Measurements from ENCODE around the gene SIL1. TPM values are rescaled to one million over a fixed set of nuclear protein-coding genes. Genes with fewer than 3 reads are reported as not detected.

SIL1 gene
- total RNA-seq, 2 donors from 2014 or later = 17.2 to 20.2 TPM

DNA sequence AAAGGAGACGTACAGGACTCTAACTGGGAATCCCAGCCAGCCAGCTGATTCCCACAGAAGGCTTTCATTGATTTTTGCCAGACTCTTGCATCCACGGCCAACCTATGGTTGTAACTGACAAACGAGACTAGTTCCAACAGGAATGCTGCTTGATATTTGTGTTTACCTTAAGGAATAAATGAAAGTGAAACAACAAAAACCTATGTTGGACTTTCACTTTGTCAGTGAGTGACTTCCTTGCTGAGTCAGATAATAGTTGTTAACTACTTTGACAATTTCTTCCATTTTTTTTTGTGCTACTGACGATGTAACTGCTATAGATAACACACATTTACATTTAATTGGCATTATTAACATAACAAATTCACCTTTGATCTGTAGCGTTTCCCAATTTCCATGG, 259.6 kb downstream of the SIL1 start:
- H3K27ac ChIP-seq (ENCODE audit: low read depth, low read length) = no peak overlapping the region
- peak; percentile 24 for DNase-seq
- no peaks in the 10 kb centered on the region for H3K27me3 ChIP-seq (ENCODE audit: control insufficient read depth, insufficient read depth, low read length, poor library complexity, severe bottlenecking)
- Mint-ChIP-seq H3K27ac (no peak overlapping the region), H3K4me3 (no peak overlapping the region), H3K36me3 (ENCODE audit: low read depth) (peaks cover 22% of the 10 kb centered on the region), H3K9me3 (no peaks in the 10 kb centered on the region), H3K4me1 (peaks cover 6% of the 10 kb centered on the region), H3K27me3 (ENCODE audit: insufficient read depth) (no peaks in the 10 kb centered on the region)
- H3K9ac ChIP-seq (ENCODE audit: extremely low read depth, low read length, poor library complexity, severe bottlenecking) = no peak overlapping the region
- H3K4me3 ChIP-seq (ENCODE audit: low read length) = no peak overlapping the region
- H3K9me3 ChIP-seq (ENCODE audit: control insufficient read depth, low read length) = no peaks in the 10 kb centered on the region
- TF ChIP-seq, protein P1, sequence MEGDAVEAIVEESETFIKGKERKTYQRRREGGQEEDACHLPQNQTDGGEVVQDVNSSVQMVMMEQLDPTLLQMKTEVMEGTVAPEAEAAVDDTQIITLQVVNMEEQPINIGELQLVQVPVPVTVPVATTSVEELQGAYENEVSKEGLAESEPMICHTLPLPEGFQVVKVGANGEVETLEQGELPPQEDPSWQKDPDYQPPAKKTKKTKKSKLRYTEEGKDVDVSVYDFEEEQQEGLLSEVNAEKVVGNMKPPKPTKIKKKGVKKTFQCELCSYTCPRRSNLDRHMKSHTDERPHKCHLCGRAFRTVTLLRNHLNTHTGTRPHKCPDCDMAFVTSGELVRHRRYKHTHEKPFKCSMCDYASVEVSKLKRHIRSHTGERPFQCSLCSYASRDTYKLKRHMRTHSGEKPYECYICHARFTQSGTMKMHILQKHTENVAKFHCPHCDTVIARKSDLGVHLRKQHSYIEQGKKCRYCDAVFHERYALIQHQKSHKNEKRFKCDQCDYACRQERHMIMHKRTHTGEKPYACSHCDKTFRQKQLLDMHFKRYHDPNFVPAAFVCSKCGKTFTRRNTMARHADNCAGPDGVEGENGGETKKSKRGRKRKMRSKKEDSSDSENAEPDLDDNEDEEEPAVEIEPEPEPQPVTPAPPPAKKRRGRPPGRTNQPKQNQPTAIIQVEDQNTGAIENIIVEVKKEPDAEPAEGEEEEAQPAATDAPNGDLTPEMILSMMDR (conservative IDR thresholded peaks at IDR 0.05) = no peak
- 80 to 98% methylated on average over 3 to 5 of the region's 5 CpGs for WGBS, 2 experiments (ENCODE audit: insufficient coverage in 1 of 2, insufficient read length in 1 of 2)
- H3K36me3 ChIP-seq (ENCODE audit: control insufficient read depth, insufficient read depth, low read length) = peaks cover 27% of the 10 kb centered on the region
- no peaks in the 10 kb centered on the region for H3K4me1 ChIP-seq (ENCODE audit: control insufficient read depth, insufficient read depth, low read length)

- WGBS, 2 experiments (ENCODE audit: insufficient coverage in 1 of 2, insufficient read length in 1 of 2) = 91 to 97% methylated on average over 12 to 25 of the region's 25 CpGs
- no peaks in the 10 kb centered on the region for H3K27me3 ChIP-seq (ENCODE audit: control insufficient read depth, insufficient read depth, low read length, poor library complexity, severe bottlenecking)
- no peak overlapping the region for H3K4me3 ChIP-seq (ENCODE audit: low read length)
- no peak overlapping the region for H3K27ac ChIP-seq (ENCODE audit: low read depth, low read length)
- H3K36me3 ChIP-seq (ENCODE audit: control insufficient read depth, insufficient read depth, low read length) = peaks cover 35% of the 10 kb centered on the region
- Mint-ChIP-seq H3K4me3 (no peak overlapping the region), H3K36me3 (ENCODE audit: low read depth) (peaks cover 30% of the 10 kb centered on the region), H3K4me1 (peaks cover 6% of the 10 kb centered on the region), H3K27me3 (ENCODE audit: insufficient read depth) (no peaks in the 10 kb centered on the region), H3K9me3 (no peaks in the 10 kb centered on the region), H3K27ac (no peak overlapping the region)
- no peaks in the 10 kb centered on the region for H3K9me3 ChIP-seq (ENCODE audit: control insufficient read depth, low read length)
- no peaks in the 10 kb centered on the region for H3K4me1 ChIP-seq (ENCODE audit: control insufficient read depth, insufficient read depth, low read length)
- TF ChIP-seq, protein P1 (conservative IDR thresholded peaks at IDR 0.05) = no peak
- no peak overlapping the region for H3K9ac ChIP-seq (ENCODE audit: extremely low read depth, low read length, poor library complexity, severe bottlenecking)
- peak; percentile 64 for DNase-seq
Measured at GRCh38 chr5:138937392-138938387, 260.5 kb downstream of the SIL1 start.

DNA sequence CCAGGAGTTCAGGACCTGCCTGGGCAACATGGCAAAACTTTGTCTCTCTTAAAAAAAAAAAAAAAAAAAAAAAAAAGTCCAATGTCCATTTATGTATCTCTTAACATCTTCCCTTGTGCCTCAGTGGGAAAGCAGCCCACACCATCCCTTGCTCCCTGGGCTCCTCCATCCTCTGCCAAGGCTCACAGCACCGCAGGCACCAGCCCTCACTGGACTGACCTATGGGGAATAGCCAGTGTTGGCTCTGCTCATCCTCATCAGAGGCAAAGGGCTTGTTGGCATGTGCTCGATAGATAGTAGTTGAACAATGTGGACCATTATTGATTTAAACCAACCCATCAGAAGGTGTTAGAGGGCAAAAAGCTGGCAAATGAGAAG, 261.2 kb downstream of the SIL1 start:
- DNase-seq = no peak
- H3K27me3 ChIP-seq (ENCODE audit: control insufficient read depth, insufficient read depth, low read length, poor library complexity, severe bottlenecking) = no peaks in the 10 kb centered on the region
- no peak overlapping the region for H3K4me3 ChIP-seq (ENCODE audit: low read length)
- no peaks in the 10 kb centered on the region for H3K9me3 Mint-ChIP-seq
- 43 to 65% methylated on average over 1 to 2 of the region's 2 CpGs for WGBS, 2 experiments (ENCODE audit: insufficient coverage in 1 of 2, insufficient read length in 1 of 2)
- no peak overlapping the region for H3K4me3 Mint-ChIP-seq
- H3K27ac ChIP-seq (ENCODE audit: low read depth, low read length) = no peak overlapping the region
- H3K4me1 ChIP-seq (ENCODE audit: control insufficient read depth, insufficient read depth, low read length) = no peaks in the 10 kb centered on the region
- H3K9me3 ChIP-seq (ENCODE audit: control insufficient read depth, low read length) = no peaks in the 10 kb centered on the region
- H3K36me3 ChIP-seq (ENCODE audit: control insufficient read depth, insufficient read depth, low read length) = peaks cover 42% of the 10 kb centered on the region
- peak overlapping the region; percentile 29 for H3K27ac Mint-ChIP-seq
- peaks cover 37% of the 10 kb centered on the region for H3K36me3 Mint-ChIP-seq (ENCODE audit: low read depth)
- H3K4me1 Mint-ChIP-seq = peaks cover 6% of the 10 kb centered on the region
- H3K9ac ChIP-seq (ENCODE audit: extremely low read depth, low read length, poor library complexity, severe bottlenecking) = no peak overlapping the region
- H3K27me3 Mint-ChIP-seq (ENCODE audit: insufficient read depth) = no peaks in the 10 kb centered on the region
- TF ChIP-seq, protein P1 (conservative IDR thresholded peaks at IDR 0.05) = no peak

All from endodermal cell (in vitro differentiated cells).